ENCODE measurements around the gene RASSF5.

GRCh38 chr1:206489980-206490770 is 17.2 kb upstream of the RASSF5 start:
- peak; percentile 95 for TF ChIP-seq CTCF (IDR thresholded peaks at IDR 0.05; ENCODE audit: poor library complexity, severe bottlenecking)
- no peak for TF ChIP-seq EZH2 (IDR thresholded peaks at IDR 0.05; ENCODE audit: borderline replicate concordance, insufficient read depth, low read length, poor library complexity, severe bottlenecking)
- TF ChIP-seq POLR2AphosphoS5 (IDR thresholded peaks at IDR 0.05), result no peak

All from neural cell (in vitro differentiated cells).